GM20000 (cell line): ENCODE data around the gene SPAG16.

ENCODE experiments used
- DNase-seq: peaks from one replicate; pipeline ENCODE4 v3.0.0; 2012; ENCODE audit warnings: low spot score
- CTCF ChIP-seq: IDR thresholded peaks from 2 replicates; pipeline ENCODE4 v1.5.1; 2012; ENCODE audit warnings: mild to moderate bottlenecking, control low read depth; ENCODE audit errors: extremely low read depth, missing control alignments

SPAG16 gene

GRCh38 chr2:213627054-213627710 is 342.9 kb downstream of the SPAG16 start:
- TF ChIP-seq CTCF: no peak
- peak; percentile 20 for DNase-seq

GRCh38 chr2:213627835-213628460 is 343.7 kb downstream of the SPAG16 start:
- DNase-seq: no peak
- TF ChIP-seq CTCF: no peak

GRCh38 chr2:213640738-213641425 is 356.6 kb downstream of the SPAG16 start:
- TF ChIP-seq CTCF: no peak
- no peak for DNase-seq

GRCh38 chr2:213644926-213645325 is 360.7 kb downstream of the SPAG16 start:
- no peak for DNase-seq
- TF ChIP-seq CTCF: no peak

- no peak for DNase-seq
Observed at GRCh38 chr2:213649176-213649575, 364.9 kb downstream of the SPAG16 start.

GRCh38 chr2:213664817-213665216 is 380.6 kb downstream of the SPAG16 start:
- TF ChIP-seq CTCF: no peak
- no peak for DNase-seq

More at GRCh38 chr2:213649176-213649575, 364.9 kb downstream of the SPAG16 start:
- TF ChIP-seq CTCF: no peak

- DNase-seq: no peak
- TF ChIP-seq CTCF: no peak
Observed at GRCh38 chr2:213669657-213670056, 385.4 kb downstream of the SPAG16 start.
